HG02885 (cell line): ENCODE results near the gene TMEM174.

Source experiments
- ATAC-seq: cut with Tn5 transposase; IDR thresholded peaks from one replicate; pipeline ENCODE4 v1.9.1; 2021; ENCODE audit warnings: mild to moderate bottlenecking; ENCODE audit not compliant: unreplicated experiment, poor library complexity

Gene TMEM174

GRCh38 chr5:73152411-73153388 is 20.3 kb upstream of the TMEM174 start:
- no peak for ATAC-seq

DNA sequence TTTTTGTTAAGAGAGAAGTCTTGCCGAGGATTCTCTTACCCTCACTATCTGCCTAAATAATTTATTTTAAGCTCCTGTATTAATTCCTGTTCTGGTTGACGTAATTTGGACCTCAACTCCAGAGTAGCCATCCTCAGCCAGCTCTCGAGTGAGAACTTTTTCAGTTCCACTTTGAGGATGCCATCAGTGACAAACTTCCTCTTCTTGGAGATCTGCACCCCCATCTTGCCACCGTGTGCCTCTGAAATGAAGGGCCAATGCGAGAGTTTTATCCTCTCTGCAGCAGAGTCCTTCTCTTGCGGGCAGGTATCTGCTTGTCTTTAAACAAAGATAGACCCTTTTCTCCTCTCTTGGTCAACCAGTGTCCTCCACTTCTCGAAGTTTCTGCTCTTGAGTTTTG is 19.5 kb upstream of the TMEM174 start:
- no peak for ATAC-seq

DNA sequence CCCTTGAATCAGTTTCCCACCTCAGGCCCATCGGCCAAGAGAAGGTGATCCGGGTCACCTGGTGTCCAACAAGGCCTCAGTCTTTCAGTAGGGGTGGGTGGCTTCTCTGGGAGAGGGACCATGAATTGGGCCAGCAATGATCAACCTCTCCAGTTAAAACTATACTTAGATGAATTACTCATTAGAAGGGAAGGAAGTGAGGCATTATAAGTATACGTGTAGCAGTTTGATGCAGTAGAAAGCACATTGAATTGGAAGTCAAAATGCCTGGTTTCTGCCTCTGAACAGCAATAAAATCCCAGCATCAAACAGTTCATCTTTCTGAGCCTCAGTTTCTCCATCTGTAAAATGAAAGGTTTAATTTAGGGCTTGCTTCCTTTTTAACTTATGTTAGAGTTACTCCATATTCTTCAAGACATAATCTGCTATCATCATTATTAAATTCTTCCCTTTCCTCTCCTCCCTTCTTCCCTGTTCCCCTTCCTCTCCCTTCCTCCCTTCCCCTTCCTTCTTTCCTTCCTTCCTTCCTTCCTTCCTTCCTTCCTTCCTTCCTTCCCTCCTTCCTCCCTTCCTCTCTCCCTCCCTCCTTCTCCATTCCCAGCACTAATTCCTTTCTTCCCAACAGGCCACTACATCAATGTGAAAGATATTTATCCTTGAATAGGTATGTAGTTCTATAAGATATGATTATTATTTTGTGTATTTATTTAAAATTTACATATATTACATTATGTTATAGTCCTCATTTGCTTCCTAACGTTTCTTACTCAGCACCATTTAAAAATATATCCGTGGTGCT is 18.6 kb upstream of the TMEM174 start:
- no peak for ATAC-seq

DNA sequence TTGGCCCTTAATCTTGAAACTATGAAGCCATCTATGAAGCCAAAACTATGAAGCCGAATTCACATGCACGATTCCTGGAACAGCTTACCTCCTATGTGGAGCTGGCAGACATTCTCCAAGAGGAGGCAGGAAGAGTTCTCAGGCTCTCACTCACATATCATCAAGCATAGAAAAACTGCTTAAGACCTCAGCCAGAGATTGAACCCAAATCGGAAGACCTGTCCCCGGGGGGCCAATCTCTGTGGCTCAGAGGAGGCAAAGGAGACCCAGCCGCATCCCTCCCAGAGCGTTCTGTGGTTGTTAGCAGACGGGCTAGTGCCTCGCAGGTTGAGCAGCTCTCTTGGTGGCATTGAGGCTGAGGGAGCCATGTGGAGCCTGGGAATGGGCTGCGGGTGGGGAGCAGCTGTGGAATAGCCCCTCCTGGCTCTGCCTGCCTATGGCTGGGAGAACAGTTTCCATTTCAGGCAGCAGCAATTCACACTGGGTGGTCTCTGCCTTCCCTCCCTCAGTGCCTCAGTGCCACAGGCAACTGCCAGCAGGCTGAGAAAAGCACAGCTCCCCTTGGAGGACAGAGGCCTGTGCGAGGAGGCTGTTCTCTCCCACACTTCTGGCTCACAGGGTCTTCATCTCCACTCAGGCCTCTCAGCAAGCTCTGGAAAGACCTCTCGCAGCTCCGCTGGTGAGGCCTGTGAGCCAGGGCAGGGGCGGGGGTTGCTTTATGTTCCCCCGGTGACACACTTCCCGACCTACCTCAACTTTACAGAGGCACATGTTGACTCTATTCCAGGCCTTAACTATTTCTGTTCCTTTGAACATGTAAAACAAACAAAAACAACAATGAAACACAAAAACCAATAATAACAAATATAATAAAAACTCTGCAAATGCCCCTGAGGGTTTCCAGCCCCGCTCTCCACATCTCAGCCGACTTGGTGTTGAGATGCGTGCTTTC is 17.4 kb upstream of the TMEM174 start:
- no peak for ATAC-seq

DNA sequence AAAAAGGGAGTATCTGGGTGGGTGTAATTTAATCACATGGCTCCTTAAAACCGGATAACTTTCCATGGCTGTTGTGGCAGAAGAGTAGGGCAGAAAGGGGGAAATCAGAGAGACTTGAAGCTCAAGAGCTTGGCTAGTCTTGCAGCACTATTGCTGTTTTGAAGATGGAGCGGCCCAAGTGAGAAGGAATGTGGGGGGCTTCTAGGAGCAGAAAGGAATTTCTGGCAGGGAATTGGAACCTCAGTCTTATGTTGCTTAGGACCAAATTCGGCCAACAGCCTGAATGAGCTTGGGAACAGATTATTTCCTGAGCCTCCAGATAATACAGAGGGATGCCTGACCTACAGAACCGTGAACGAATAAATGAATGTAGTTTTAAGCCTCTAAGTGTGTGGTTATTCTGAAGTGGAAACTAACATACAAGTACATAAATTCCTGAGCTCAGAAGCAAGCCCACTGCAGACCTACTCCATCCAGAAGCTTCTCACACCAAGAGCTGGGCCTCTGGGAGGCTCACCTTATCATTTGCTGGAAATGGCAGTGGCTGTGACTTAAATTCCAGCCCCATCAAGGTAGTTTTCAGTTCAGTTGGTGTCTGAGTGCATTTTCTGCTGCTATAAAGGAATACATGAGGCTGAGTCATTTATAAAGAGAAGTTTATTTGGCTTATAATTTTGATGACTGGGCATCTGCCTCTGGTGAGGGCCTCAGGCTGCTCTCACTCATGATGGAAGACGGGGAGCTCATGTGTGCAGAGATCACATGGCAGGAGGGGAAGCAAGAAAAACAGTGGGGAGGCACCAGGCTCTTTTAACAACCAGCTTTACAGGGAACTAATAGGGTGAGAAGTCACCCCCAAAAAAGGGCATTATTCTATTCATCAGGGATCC is 15.3 kb upstream of the TMEM174 start:
- no peak for ATAC-seq

DNA sequence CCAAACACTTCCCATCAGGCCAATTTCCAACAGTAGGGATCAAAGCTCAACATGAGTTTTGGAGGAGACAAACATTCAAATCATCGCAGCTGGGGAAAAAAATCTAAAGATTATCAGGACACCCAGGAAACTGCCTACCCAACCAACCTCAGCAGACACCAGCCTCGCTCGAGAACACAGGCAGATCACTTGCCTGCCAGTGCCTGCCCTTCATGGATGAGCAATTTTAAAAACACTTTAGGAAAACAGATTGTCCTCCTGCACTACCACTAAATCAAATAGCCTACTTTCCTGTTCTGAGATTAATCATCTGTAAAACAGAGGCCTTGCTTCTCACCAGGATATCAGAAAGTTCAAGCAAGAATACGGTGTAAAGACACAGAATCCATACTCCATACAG is 14.7 kb upstream of the TMEM174 start:
- no peak for ATAC-seq

DNA sequence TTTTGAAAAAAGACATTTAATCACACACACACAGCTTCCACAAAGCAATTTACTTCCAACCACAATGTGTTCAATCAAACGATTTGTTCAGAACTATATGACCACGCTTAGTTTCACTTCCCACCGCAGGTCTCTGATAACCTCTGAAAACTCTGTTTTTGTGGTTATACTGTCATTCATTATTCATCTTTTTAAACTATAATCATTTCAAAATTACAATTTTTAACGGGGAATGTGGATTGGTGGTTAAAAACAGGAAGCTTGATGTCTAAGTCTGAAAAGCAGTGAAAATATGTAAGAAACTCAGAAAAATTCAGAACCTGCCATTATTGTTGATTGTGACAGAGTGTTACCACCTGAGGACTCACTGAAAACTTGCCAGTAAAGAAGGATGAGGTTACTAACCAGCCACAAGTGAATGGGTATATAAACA is 12.7 kb upstream of the TMEM174 start:
- ATAC-seq = peak; percentile 68

GRCh38 chr5:73170522-73170921 is 2.5 kb upstream of the TMEM174 start:
- no peak for ATAC-seq

GRCh38 chr5:73171495-73171894 is 1.5 kb upstream of the TMEM174 start:
- ATAC-seq = no peak

DNA sequence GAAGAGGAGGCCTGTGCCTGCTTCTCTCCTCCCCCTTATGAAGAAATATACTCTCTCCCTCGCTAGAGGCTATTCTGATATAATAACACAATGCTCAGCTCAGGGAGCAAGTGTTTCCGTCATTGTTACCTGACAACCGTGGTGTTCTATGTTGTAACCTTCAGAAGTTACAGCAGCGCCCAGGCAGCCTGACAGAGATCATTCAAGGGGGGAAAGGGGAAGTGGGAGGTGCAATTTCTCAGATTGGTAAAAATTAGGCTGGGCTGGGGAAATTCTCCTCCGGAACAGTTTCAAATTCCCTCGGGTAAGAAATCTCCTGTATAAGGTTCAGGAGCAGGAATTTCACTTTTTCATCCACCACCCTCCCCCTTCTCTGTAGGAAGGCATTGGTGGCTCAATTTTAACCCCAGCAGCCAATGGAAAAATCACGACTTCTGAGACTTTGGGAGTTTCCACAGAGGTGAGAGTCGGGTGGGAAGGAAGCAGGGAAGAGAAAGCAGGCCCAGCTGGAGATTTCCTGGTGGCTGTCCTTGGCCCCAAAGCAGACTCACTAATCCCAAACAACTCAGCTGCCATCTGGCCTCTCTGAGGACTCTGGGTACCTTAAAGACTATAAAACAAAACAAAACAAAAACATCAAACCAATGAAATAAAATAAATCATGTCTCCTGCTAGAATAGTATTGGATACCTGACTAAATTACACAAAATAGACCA is 1.3 kb downstream of the TMEM174 start:
- no peak for ATAC-seq

GRCh38 chr5:73176250-73176649 is 3.3 kb downstream of the TMEM174 start:
- ATAC-seq = no peak

DNA sequence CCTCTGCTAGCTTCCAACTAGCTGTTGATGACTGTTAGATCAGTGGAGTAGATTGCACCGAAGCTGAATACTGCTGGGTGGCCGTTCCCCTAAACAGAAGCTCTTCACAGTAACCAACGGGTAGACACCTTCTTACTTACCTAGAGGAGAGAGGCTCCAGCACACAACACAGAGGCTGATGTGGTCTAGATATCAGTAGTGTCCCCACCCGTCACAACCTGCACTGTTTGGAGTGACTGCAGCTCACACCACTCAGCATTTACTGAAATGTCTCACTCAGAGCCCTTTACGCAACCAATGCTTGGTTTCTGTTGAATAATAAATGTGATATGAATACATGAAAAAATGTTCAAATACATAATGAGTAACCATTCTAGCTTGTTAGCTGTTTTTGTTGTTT is 5.3 kb downstream of the TMEM174 start:
- no peak for ATAC-seq

- no peak for ATAC-seq
Observed at GRCh38 chr5:73179730-73180129, 6.7 kb downstream of the TMEM174 start.

GRCh38 chr5:73180566-73180965 is 7.6 kb downstream of the TMEM174 start:
- no peak for ATAC-seq

- ATAC-seq = no peak
Observed at GRCh38 chr5:73182307-73182706, 9.3 kb downstream of the TMEM174 start.

- no peak for ATAC-seq
Observed at GRCh38 chr5:73183000-73183399, 10.0 kb downstream of the TMEM174 start.

DNA sequence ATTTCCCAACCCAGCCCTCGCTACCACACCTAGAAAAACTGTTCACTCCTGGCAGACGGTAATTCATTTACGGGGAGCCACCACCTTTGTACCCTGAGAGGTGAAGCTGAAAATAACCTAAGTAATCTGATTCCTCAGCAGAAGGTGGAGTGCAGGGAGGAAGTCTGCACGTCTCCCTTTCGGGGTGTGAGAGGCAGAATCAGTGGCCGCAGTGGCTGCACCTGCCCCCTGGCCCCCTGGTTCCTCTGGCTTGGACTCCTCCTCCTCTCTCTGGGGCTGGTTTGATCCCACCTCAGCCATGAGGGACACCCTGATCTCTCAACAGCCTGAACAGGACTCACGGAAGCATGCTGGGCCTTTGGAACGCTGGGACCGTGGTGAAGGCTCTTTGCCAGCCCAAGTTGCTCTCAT is 10.5 kb downstream of the TMEM174 start:
- no peak for ATAC-seq

DNA sequence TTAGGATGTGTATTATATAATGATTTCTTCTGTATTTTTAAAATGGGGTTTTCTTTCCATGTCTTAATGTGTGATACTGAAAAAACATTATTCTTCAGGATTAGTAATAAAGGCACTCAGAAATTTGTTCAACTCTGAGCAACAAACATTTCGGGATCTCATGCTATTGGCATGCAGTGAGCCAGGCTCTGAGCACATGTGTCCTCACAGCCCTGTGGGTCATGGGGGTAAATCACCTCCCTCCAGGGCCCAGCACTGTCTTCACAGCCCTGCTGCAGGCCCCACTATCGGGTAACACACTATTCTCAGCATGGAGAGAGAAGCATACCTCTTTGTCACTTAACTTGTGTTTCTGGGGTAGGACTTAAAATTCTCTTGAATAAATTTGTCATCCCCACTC is 14.0 kb downstream of the TMEM174 start:
- no peak for ATAC-seq
